ENCODE results near the gene SKAP1. TPM values are rescaled to one million over a fixed set of nuclear protein-coding genes. Genes with fewer than 3 reads are reported as not detected.
A peak's percentile ranks its signal among the peaks of the same experiment; 100 is the strongest.

Gene SKAP1
- total and polyA plus RNA-seq, 2 experiments from 2014 or later = 0.27 TPM; not detected in 1

DNA sequence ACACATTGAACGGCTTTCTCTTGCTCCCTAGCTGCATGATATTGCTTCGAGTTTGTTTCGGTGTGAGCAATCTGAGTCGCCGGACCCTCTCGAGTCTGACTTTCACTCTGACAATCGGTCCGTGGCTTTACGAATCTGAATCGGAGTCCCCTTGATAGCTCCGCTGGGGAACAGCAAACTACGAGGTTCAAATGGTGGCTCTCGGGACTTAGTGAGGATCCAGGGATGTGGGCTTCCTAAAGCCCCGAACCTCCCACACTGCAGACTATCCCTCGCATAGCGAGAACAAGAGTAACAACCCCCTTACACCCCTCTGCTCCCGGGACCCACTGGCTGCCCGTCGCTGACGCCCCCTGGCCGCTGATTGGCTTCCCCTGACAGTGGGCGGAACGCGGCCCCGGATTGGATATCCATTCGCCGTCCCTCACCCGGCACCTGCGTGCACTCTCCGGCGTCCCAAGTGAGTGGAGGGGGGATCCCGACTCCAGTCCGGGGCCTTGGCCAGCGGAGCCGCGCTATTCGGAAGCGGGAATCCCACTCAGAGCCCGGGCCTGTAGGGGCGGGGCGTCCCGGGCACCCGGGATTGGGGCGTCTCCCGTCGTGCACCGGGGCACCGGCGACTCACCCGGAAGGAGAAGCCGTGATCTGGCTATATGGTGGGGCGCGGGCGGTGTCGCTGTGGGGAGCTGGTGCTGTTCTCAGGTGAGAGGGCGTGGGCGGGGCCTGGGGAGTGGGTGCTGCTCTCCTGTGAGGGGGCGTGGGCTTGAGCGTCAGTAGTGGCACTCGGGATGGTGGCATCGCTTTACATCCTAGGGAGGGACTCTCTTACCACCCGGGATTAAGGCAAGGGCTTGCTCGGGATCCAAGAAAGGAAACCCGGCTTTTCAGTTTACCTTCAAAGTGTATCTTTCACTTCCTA, 322.6 kb downstream of the SKAP1 start, which contains the start of gene SNX11:
TSS of gene SNX11 (plus strand) at position 630 of the 919 bp plus-strand sequence. CDS start 4,278 bp downstream, outside the sequence.
- peak within 1 kb of the TSS; percentile 96 for H3K27ac ChIP-seq (ENCODE audit: low read depth)
- peaks cover 45% of the 10 kb centered on the region for H3K79me2 ChIP-seq (replicated peaks; ENCODE audit: insufficient read depth)
- peak; percentile 98 for DNase-seq (ENCODE audit: low spot score)
- H4K20me1 ChIP-seq (replicated peaks; ENCODE audit: insufficient read depth) = peaks cover 13% of the 10 kb centered on the region
- H3K4me2 ChIP-seq = peak within 1 kb of the TSS; percentile 76
- no peaks in the 10 kb centered on the region for H3K9me2 ChIP-seq (ENCODE audit: insufficient read depth)
- H3K4me1 ChIP-seq (ENCODE audit: insufficient read depth) = peaks cover 15% of the 10 kb centered on the region
- no peaks in the 10 kb centered on the region; the same call in 1 of the 3 replicates for H3K9me3 Mint-ChIP-seq
- H3K27me3 Mint-ChIP-seq (ENCODE audit: insufficient read depth, low read depth, poor library complexity) = peaks cover 15% of the 10 kb centered on the region
- H3K27me3 ChIP-seq (ENCODE audit: insufficient read depth) = no peaks in the 10 kb centered on the region
- no peak for TF ChIP-seq REST (IDR thresholded peaks at IDR 0.05; ENCODE audit: unreplicated experiment)
- TF ChIP-seq, protein P1, sequence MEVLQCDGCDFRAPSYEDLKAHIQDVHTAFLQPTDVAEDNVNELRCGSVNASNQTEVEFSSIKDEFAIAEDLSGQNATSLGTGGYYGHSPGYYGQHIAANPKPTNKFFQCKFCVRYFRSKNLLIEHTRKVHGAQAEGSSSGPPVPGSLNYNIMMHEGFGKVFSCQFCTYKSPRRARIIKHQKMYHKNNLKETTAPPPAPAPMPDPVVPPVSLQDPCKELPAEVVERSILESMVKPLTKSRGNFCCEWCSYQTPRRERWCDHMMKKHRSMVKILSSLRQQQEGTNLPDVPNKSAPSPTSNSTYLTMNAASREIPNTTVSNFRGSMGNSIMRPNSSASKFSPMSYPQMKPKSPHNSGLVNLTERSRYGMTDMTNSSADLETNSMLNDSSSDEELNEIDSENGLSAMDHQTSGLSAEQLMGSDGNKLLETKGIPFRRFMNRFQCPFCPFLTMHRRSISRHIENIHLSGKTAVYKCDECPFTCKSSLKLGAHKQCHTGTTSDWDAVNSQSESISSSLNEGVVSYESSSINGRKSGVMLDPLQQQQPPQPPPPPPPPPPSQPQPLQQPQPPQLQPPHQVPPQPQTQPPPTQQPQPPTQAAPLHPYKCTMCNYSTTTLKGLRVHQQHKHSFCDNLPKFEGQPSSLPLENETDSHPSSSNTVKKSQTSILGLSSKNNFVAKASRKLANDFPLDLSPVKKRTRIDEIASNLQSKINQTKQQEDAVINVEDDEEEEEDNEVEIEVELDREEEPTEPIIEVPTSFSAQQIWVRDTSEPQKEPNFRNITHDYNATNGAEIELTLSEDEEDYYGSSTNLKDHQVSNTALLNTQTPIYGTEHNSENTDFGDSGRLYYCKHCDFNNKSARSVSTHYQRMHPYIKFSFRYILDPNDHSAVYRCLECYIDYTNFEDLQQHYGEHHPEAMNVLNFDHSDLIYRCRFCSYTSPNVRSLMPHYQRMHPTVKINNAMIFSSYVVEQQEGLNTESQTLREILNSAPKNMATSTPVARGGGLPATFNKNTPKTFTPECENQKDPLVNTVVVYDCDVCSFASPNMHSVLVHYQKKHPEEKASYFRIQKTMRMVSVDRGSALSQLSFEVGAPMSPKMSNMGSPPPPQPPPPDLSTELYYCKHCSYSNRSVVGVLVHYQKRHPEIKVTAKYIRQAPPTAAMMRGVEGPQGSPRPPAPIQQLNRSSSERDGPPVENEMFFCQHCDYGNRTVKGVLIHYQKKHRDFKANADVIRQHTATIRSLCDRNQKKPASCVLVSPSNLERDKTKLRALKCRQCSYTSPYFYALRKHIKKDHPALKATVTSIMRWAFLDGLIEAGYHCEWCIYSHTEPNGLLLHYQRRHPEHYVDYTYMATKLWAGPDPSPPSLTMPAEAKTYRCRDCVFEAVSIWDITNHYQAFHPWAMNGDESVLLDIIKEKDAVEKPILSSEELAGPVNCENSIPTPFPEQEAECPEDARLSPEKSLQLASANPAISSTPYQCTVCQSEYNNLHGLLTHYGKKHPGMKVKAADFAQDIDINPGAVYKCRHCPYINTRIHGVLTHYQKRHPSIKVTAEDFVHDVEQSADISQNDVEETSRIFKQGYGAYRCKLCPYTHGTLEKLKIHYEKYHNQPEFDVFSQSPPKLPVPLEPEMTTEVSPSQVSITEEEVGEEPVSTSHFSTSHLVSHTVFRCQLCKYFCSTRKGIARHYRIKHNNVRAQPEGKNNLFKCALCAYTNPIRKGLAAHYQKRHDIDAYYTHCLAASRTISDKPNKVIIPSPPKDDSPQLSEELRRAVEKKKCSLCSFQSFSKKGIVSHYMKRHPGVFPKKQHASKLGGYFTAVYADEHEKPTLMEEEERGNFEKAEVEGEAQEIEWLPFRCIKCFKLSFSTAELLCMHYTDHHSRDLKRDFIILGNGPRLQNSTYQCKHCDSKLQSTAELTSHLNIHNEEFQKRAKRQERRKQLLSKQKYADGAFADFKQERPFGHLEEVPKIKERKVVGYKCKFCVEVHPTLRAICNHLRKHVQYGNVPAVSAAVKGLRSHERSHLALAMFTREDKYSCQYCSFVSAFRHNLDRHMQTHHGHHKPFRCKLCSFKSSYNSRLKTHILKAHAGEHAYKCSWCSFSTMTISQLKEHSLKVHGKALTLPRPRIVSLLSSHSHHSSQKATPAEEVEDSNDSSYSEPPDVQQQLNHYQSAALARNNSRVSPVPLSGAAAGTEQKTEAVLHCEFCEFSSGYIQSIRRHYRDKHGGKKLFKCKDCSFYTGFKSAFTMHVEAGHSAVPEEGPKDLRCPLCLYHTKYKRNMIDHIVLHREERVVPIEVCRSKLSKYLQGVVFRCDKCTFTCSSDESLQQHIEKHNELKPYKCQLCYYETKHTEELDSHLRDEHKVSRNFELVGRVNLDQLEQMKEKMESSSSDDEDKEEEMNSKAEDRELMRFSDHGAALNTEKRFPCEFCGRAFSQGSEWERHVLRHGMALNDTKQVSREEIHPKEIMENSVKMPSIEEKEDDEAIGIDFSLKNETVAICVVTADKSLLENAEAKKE (CRISPR knock-in tag; IDR thresholded peaks at IDR 0.05) = no peak
- no peak for TF ChIP-seq ZNF114 (CRISPR knock-in tag; IDR thresholded peaks at IDR 0.05)
- TF ChIP-seq, protein P2, sequence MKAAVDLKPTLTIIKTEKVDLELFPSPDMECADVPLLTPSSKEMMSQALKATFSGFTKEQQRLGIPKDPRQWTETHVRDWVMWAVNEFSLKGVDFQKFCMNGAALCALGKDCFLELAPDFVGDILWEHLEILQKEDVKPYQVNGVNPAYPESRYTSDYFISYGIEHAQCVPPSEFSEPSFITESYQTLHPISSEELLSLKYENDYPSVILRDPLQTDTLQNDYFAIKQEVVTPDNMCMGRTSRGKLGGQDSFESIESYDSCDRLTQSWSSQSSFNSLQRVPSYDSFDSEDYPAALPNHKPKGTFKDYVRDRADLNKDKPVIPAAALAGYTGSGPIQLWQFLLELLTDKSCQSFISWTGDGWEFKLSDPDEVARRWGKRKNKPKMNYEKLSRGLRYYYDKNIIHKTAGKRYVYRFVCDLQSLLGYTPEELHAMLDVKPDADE (IDR thresholded peaks at IDR 0.05) = peak; percentile 73; the same call in 1 of the 2 replicates
- no peak for TF ChIP-seq ZNF331 (CRISPR knock-in tag; IDR thresholded peaks at IDR 0.05; ENCODE audit: low read depth)
- no peak for TF ChIP-seq EZH2phosphoT487 (IDR thresholded peaks at IDR 0.05; ENCODE audit: unreplicated experiment)
- no peak for TF ChIP-seq EZH2 (IDR thresholded peaks at IDR 0.05; ENCODE audit: low read depth, unreplicated experiment)
- no peak for TF ChIP-seq JUNB (IDR thresholded peaks at IDR 0.05; ENCODE audit: unreplicated experiment)
- TF ChIP-seq POLR2AphosphoS5 (IDR thresholded peaks at IDR 0.05; ENCODE audit: low read depth) = peak; percentile 79
- TF ChIP-seq STAT1 (IDR thresholded peaks at IDR 0.05; ENCODE audit: unreplicated experiment) = no peak
- 0 out of 4 replicates have a peak, but pooled peaks of 1 of the 2 experiments have one; percentile 5 for TF ChIP-seq CTCF (conservative IDR thresholded peaks at IDR 0.05; ENCODE audit: low read depth in 2 of 2)
- TF ChIP-seq NANOG (IDR thresholded peaks at IDR 0.05; ENCODE audit: borderline replicate concordance) = no peak
- TF ChIP-seq CREB1 (CRISPR knock-in tag; IDR thresholded peaks at IDR 0.05; ENCODE audit: low read depth) = peak; percentile 49
- peak within 1 kb of the TSS; percentile 94 for H3K4me3 ChIP-seq
- H3F3A ChIP-seq (replicated peaks; ENCODE audit: low read depth) = peaks cover 7% of the 10 kb centered on the region
- ATAC-seq = peak; percentile 96
- H3K36me3 Mint-ChIP-seq (ENCODE audit: low read depth) = peaks cover 7% of the 10 kb centered on the region; the same call in 2 of the 3 replicates
- peaks cover 14% of the 10 kb centered on the region for H3K4me1 Mint-ChIP-seq
- H3K36me3 ChIP-seq (ENCODE audit: insufficient read depth) = no peaks in the 10 kb centered on the region
- peak within 1 kb of the TSS; percentile 91 for H3K27ac Mint-ChIP-seq
- H3K4me3 Mint-ChIP-seq = peak within 1 kb of the TSS; percentile 91
- peak within 1 kb of the TSS; percentile 98 for H2AFZ ChIP-seq

All from GM23338 (cell line).